Activated CD8-positive, alpha-beta T cell treated with anti-CD3 and anti-CD28 coated beads for 36 hours (primary cell): ENCODE measurements around the gene COL19A1. TPM values are rescaled to one million over a fixed set of nuclear protein-coding genes. Genes with fewer than 3 reads are reported as not detected.

Source experiments
- ATAC-seq: fragments of 200-7000 bp; cut with Tn5 transposase; one replicate; pipeline ENCODE4 v1.10.0; 2021; ENCODE audit warnings: mild to moderate bottlenecking, moderate library complexity
- CTCF ChIA-PET: fragments of 350-600 bp; sonication (Branson Sonifier 250); formaldehyde crosslinking; loops from one replicate; lab custom pipeline; 2021; ENCODE audit warnings: antibody characterized with exemption; lab: Charles Lee
- POLR2A ChIA-PET: fragments of 350-600 bp; sonication (Branson Sonifier 250); formaldehyde crosslinking; loops from one replicate; lab custom pipeline; 2021; ENCODE audit warnings: antibody characterized with exemption; lab: Charles Lee
- DNase-seq: peaks from one replicate; pipeline ENCODE4 v3.0.0-alpha.2; 2020
- H3K27ac Mint-ChIP-seq: one replicate; pipeline ENCODE4 v1.8.0; 2021; ENCODE audit warnings: mild to moderate bottlenecking, mixed read lengths
- H3K27me3 Mint-ChIP-seq: one replicate; pipeline ENCODE4 v1.8.0; 2021; ENCODE audit warnings: mixed read lengths
- H3K36me3 Mint-ChIP-seq: one replicate; pipeline ENCODE4 v1.8.0; 2021; ENCODE audit warnings: low read depth, mixed read lengths
- H3K4me1 Mint-ChIP-seq: one replicate; pipeline ENCODE4 v1.8.0; 2021; ENCODE audit warnings: low read depth, mixed read lengths
- H3K4me3 Mint-ChIP-seq: one replicate; pipeline ENCODE4 v1.8.0; 2021; ENCODE audit warnings: mild to moderate bottlenecking, moderate library complexity, mixed read lengths
- H3K9me3 Mint-ChIP-seq: one replicate; pipeline ENCODE4 v1.8.0; 2021; ENCODE audit warnings: mixed read lengths
- intact Hi-C: fragments of 100-400 bp; cut with micrococcal nuclease; formaldehyde crosslinking; loops from one replicate; pipeline ENCODE4 v1.10.0; 2022
- total RNA-seq, 2 experiments: library from RNA; stranded (reverse); gene quantifications; one replicate each; pipeline ENCODE4 v1.2.3, GENCODE V29; 2021
- TF ChIP-seq, protein P1 (sequence below): fragments of 200-600 bp; IDR thresholded peaks from one replicate; pipeline ENCODE4 v1.8.0; 2022; ENCODE audit warnings: antibody characterized with exemption, mild to moderate bottlenecking

COL19A1 gene
- total RNA-seq, 2 experiments from 2014 or later = 0.14 TPM; not detected in 1

DNA sequence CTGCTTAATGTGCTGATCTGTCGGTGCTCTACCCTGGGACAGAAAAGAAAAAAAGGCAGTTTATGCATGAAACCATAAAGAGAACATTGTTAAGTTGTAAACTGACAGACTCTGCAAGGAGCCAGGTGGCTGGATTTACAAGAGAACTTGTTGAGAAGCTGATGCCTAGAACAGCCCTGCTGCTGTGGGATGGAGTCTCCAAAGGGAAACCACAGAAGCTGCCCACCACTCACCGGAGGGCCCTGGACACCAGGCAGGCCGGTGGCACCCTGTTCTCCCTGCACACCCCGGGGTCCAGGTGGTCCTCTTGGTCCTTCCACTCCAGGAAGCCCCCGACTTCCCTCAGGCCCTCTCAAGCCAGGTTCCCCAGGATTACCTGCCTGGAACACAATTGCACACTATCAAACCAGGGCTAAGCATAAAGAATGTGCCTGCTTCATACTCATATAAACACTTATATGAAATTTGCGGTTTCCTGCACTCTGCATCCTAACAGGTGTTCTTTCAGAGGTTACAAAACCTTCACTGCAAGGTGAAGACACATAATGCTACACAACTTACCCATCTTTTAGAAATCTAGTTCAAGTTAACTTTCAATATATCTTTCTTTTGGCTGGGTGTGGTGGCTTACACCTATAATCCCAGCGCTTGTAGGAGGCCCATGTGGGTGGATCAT, 368.3 kb downstream of the COL19A1 start:
- POLR2A ChIA-PET = interaction anchor here (0.7 kb wide), 1 partner anchor 1481 kb away, joined by 3 read pairs; no protein-coding TSS in a partner anchor

DNA sequence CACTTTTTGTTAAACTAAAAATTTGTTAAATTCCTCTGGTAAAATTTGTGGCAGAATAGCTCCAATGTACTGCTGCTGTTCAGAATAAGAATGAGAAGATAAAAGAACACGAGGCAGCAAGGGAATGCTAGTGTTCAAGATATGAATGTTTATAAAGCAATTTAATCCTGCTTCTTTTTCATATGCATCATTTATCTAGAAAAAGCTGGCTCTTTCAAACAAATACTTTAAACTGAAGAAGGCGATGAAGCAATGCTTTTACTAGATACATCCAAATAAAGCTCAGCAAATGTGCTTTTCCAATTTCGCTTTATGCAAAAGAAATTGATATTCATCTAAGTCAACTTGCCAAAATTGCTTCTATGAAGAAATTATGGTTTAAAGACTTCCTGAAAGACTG, 370.0 kb downstream of the COL19A1 start:
- Mint-ChIP-seq H3K4me1 (no peaks in the 10 kb centered on the region), H3K36me3 (no peaks in the 10 kb centered on the region), H3K4me3 (no peak overlapping the region), H3K27ac (no peak overlapping the region), H3K27me3 (no peaks in the 10 kb centered on the region), H3K9me3 (no peaks in the 10 kb centered on the region)
- TF ChIP-seq, protein P1, sequence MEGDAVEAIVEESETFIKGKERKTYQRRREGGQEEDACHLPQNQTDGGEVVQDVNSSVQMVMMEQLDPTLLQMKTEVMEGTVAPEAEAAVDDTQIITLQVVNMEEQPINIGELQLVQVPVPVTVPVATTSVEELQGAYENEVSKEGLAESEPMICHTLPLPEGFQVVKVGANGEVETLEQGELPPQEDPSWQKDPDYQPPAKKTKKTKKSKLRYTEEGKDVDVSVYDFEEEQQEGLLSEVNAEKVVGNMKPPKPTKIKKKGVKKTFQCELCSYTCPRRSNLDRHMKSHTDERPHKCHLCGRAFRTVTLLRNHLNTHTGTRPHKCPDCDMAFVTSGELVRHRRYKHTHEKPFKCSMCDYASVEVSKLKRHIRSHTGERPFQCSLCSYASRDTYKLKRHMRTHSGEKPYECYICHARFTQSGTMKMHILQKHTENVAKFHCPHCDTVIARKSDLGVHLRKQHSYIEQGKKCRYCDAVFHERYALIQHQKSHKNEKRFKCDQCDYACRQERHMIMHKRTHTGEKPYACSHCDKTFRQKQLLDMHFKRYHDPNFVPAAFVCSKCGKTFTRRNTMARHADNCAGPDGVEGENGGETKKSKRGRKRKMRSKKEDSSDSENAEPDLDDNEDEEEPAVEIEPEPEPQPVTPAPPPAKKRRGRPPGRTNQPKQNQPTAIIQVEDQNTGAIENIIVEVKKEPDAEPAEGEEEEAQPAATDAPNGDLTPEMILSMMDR = no peak
- intact Hi-C loops = no loop called here
- CTCF ChIA-PET = interaction anchor here (2.9 kb wide), 1 partner anchor 15 kb away, joined by 12 read pairs; no protein-coding TSS in a partner anchor
- no peak for ATAC-seq
- DNase-seq = no peak
- POLR2A ChIA-PET = no interaction called here

More for the DNA sequence above, 368.3 kb downstream of the COL19A1 start:
- H3K9me3 Mint-ChIP-seq = no peaks in the 10 kb centered on the region
- ATAC-seq = no peak
- H3K4me3 Mint-ChIP-seq = no peak overlapping the region
- DNase-seq = no peak
- CTCF ChIA-PET = no interaction called here
- no peaks in the 10 kb centered on the region for H3K36me3 Mint-ChIP-seq
- H3K27me3 Mint-ChIP-seq = no peaks in the 10 kb centered on the region
- no peak overlapping the region for H3K27ac Mint-ChIP-seq
- TF ChIP-seq, protein P1 = no peak
- H3K4me1 Mint-ChIP-seq = no peaks in the 10 kb centered on the region
- intact Hi-C loops = no loop called here

DNA sequence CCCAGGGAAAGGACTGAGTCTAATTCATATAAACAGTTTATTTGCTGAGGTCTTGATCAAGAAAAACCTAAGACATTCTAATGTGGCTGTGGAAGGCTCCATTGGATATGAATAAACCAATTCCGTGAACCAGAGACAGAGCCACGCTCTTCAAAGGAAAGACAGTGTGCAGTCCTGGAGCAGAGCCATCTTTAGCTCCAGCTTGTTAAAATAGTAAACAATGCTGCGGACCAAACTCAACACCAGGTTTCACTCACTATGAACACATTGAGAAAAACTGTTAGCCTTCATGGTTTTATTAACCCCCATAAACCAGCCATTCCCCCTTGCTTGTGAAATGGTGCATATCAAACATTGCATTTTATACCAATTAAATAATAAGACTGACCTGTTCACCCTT, 374.7 kb downstream of the COL19A1 start:
- Mint-ChIP-seq H3K27me3 (no peaks in the 10 kb centered on the region), H3K4me1 (no peaks in the 10 kb centered on the region), H3K9me3 (no peaks in the 10 kb centered on the region), H3K36me3 (no peaks in the 10 kb centered on the region), H3K27ac (no peak overlapping the region), H3K4me3 (no peak overlapping the region)
- CTCF ChIA-PET = interaction anchor here (1.4 to 2.1 kb wide), 3 partner anchors 9 to 20 kb away, joined by 3 to 8 read pairs (median 5); no protein-coding TSS in a partner anchor
- ATAC-seq = no peak
- TF ChIP-seq, protein P1 = no peak
- POLR2A ChIA-PET = no interaction called here
- intact Hi-C loops = no loop called here
- DNase-seq = no peak

DNA sequence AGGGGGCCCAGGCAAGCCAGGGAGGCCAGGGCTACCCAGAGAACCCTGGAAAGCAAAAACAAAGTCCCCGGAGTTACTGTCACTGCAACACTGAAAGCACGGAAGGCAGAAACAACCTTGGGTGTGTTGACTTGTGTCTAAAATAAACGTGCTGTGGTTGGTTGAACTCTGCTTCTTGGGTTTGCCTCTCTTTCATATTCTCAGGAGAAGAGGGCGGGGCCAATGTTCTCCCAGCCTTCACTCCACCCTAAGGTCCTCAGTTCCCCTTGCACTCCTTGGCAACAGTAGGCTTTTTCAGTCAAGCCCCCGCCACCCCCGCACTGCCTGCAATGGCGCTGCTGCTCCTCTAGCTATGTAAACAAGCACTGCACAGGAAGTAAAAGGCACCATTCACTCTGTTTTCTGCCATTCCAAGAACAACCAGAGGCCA, 375.6 kb downstream of the COL19A1 start:
- CTCF ChIA-PET = interaction anchor here (1.4 kb wide), 1 partner anchor 21 kb away, joined by 5 read pairs; no protein-coding TSS in a partner anchor
- POLR2A ChIA-PET = no interaction called here
- TF ChIP-seq, protein P1 = no peak
- Mint-ChIP-seq H3K27me3 (no peaks in the 10 kb centered on the region), H3K36me3 (no peaks in the 10 kb centered on the region), H3K9me3 (no peaks in the 10 kb centered on the region), H3K27ac (no peak overlapping the region), H3K4me1 (no peaks in the 10 kb centered on the region), H3K4me3 (no peak overlapping the region)
- intact Hi-C loops = no loop called here
- ATAC-seq (no peak), DNase-seq (no peak)

DNA sequence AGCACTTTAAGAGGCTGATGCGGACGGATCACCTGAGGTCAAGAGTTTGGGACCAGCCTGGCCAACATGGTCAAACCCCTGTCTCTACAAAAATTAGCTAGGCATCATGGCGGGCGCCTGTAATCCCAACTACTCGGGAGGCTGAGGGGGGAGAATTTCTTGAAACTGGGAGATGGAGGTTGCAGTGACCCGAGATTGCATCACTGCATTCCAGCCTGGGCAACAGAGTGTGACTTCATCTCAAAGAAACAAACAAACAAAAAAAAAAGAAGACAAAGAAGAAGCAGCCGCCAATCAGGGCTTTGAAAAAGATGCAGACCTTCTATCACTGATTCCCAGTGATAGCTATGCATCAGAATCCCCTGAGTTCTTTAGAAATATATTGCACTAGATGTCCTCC, 379.8 kb downstream of the COL19A1 start:
- CTCF ChIA-PET = interaction anchor here (1.2 kb wide), 1 partner anchor 123 kb away, joined by 3 read pairs; no protein-coding TSS in a partner anchor
- H3K36me3 Mint-ChIP-seq = no peaks in the 10 kb centered on the region
- no peak overlapping the region for H3K4me3 Mint-ChIP-seq
- H3K4me1 Mint-ChIP-seq = no peaks in the 10 kb centered on the region
- POLR2A ChIA-PET = no interaction called here
- DNase-seq = no peak
- TF ChIP-seq, protein P1 = no peak
- no peak for ATAC-seq
- H3K9me3 Mint-ChIP-seq = no peaks in the 10 kb centered on the region
- no peak overlapping the region for H3K27ac Mint-ChIP-seq
- H3K27me3 Mint-ChIP-seq = peaks cover 3% of the 10 kb centered on the region
- intact Hi-C loops = no loop called here
